Fibroblast of pulmonary artery (primary cell): ENCODE results near the gene GTPBP6.

Experiments used
- DNase-seq: peaks from one replicate; pipeline ENCODE4 v3.0.0-alpha.2; 2010; ENCODE audit warnings: low read depth
- H3K4me3 ChIP-seq: replicated peaks from 2 replicates; pipeline ENCODE4 v1.5.1; 2011; ENCODE audit warnings: low read depth, mild to moderate bottlenecking, control low read depth, low read length, moderate library complexity
- TF ChIP-seq, protein P1 (sequence below): IDR thresholded peaks from 2 replicates; pipeline ENCODE4 v1.5.1; 2011; ENCODE audit warnings: mild to moderate bottlenecking, control low read depth, low read length, inconsistent platforms; ENCODE audit errors: missing control alignments

GTPBP6 gene

DNA sequence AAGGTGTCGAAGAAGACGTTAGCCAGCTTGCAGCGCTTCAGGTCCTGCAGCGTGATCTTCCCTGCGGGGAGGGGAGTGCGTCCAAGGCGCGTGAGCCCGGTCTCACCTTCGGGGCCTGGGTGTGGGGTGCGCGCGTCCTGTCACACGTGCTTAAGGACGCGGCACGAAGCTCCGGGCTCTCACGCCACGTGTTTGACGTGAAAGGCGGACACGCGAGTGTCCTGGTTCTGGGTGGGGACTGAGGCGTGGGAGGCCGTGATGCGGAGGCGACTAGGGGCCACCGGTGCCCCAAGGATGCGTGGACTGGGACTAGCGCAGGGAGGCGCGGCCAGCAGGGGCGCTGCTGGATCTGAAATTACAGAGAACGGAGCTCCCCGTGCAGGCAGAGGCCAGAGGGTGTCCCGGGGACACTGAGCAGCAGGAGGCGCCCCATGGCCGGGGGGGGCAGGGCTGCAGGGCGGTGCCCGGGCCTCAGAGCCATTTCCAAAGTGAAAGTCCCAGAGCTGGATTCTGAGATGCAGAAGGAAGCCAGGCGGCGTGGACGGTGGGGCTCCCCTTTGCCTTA is 20.3 kb upstream of the GTPBP6 start:
- H3K4me3 ChIP-seq = no peak overlapping the region
- DNase-seq = no peak
- TF ChIP-seq, protein P1, sequence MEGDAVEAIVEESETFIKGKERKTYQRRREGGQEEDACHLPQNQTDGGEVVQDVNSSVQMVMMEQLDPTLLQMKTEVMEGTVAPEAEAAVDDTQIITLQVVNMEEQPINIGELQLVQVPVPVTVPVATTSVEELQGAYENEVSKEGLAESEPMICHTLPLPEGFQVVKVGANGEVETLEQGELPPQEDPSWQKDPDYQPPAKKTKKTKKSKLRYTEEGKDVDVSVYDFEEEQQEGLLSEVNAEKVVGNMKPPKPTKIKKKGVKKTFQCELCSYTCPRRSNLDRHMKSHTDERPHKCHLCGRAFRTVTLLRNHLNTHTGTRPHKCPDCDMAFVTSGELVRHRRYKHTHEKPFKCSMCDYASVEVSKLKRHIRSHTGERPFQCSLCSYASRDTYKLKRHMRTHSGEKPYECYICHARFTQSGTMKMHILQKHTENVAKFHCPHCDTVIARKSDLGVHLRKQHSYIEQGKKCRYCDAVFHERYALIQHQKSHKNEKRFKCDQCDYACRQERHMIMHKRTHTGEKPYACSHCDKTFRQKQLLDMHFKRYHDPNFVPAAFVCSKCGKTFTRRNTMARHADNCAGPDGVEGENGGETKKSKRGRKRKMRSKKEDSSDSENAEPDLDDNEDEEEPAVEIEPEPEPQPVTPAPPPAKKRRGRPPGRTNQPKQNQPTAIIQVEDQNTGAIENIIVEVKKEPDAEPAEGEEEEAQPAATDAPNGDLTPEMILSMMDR = no peak

DNA sequence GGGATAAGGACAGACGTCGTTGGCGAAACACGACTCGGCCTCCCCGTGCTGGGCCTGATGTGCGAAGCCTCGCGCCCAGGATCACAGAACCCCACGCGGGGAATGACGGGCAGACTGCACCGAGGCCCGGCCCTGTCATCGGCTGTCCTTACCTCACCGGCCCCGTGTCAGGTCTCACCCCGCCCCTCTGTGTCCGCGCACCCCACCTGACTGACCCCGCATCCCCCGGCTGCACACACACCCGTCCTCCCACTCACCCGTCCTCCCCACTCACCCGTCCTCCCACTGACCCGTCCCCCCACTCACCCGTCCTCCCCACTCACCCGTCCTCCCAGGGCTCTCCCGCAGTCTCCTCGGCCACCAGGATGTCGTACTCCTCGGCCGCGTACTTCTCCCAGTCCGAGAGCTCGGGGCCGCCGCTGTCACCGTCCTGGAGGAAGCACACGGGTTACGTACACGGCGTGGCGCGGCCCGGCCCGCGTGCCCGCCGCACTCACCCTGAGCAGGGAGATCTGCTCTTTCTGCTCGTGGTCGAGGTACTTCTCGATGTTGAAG is 19.8 kb upstream of the GTPBP6 start:
- no peak overlapping the region for H3K4me3 ChIP-seq
- DNase-seq = no peak
- TF ChIP-seq, protein P1 = no peak

DNA sequence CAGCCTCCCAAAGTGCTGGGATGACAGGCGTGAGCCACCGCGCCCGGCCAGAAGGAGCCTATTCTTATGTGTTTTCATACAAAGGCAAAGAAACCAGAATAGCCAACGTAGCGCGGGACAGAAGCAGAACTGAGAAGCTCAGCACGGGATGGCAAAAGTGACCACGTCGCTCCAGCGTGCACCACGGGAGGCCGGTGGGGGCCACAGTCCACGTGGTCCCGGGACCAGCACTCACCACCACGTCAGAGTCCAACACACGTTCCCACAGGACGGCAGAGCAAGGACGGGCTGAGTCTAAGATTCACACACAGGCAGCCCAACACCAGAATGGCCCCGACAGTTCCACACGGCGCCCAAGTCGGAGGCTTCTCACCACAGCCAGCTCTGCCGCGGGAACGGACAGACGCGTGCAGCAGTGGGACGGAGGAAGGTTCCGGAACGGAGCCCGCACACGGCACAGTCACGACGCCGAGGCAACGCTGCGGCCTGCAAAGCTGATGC is 18.8 kb upstream of the GTPBP6 start:
- H3K4me3 ChIP-seq = no peak overlapping the region
- no peak for DNase-seq
- TF ChIP-seq, protein P1 = no peak

DNA sequence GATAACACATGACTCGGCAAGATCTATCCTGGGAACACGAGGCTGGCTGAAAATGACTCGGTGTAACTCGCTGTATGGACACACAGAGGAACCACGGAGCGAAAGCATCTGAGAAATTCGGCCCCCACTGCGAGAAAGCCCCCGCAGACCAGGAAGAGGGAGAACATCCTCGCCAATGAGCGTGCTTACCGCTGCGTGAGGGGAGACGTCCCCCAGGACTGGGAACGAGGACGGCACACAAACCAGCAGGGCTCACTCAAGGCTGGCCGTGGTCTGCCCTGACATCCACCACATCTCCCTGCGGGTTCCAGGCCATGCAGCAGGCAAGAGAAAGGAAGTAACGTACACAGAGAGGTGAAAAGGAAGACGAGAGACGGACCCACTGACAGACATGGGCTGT is 17.6 kb upstream of the GTPBP6 start:
- TF ChIP-seq, protein P1 = no peak
- DNase-seq = no peak
- H3K4me3 ChIP-seq = no peak overlapping the region

DNA sequence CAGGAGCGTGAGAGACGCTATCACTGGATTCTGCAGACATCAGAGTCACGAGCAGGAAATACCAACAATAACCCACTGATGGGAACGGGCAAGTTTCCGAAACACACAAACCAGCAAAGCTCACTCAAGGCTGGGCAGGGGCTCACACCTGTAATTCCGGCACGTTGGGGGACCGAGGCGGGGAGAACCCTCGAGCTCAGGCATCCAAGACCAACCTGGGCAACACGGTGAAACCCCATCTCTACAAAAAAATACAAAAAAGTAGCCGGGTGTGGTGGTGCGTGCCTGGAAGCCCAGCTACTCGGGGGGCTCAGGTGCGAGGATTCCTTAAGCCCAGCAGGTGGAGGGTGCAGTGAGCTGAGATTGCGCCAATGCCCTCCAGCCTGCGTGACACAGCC is 17.2 kb upstream of the GTPBP6 start:
- TF ChIP-seq, protein P1 = no peak
- no peak for DNase-seq
- H3K4me3 ChIP-seq = no peak overlapping the region

DNA sequence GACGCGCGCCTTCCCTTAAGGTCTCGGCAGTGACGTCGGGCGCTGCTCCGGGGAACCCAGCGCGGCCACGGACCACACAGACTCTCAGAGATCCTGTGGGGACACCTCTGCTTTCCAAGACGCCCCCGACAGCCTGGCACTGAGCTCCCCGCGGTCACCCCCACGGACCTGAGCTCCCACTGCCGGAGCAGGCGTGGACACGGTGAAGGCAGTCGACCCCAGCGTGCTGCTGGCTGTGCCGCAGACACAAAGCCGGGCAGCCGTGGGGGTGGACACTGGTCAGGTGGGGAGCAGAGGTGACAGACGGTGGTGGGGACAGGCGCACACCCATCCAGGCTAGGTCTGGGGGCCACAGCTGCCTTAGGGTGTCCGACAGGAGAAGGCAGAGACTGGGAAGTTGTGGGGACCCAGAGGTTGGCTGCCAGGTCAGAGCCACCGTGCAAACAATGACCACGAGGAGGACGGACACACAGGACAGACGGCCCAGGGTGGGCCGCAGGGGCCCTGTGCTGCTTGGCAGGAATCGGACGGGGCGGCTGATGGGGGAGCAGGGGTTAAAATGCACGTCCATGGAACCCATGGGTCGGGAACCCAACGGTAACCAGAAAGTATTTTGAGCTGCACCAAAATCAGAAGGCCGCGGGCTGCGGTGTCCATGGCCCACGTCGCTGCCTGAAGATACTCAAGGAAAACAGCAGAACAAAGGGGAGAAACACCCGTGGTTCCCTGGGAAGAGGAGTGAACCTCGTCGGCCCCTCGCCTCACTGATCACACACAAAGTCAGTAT is 16.6 kb upstream of the GTPBP6 start:
- DNase-seq = no peak
- TF ChIP-seq, protein P1 = no peak
- no peak overlapping the region for H3K4me3 ChIP-seq
